HG02798 (cell line): ENCODE measurements around the gene ZBED3.

Source experiments
- ATAC-seq: cut with Tn5 transposase; IDR thresholded peaks from one replicate; pipeline ENCODE4 v1.9.1; 2021; ENCODE audit warnings: mild to moderate bottlenecking; ENCODE audit not compliant: unreplicated experiment, poor library complexity

Gene ZBED3

GRCh38 chr5:77022511-77023417 is 64.3 kb downstream of the ZBED3 start:
- ATAC-seq, result no peak
